ENCODE measurements around the gene MSRB3.

Gene MSRB3

GRCh38 chr12:65324551-65324950 is 46.1 kb downstream of the MSRB3 start:
- no peak overlapping the region for H3K4me3 ChIP-seq (ENCODE audit: low read length)
- no peak overlapping the region for H2AFZ ChIP-seq (ENCODE audit: low read depth, low read length)
- no peak overlapping the region for H3K4me2 ChIP-seq (ENCODE audit: low read length)
- no peaks in the 10 kb centered on the region for H3K79me2 ChIP-seq (ENCODE audit: low read length)
- no peaks in the 10 kb centered on the region for H3K36me3 ChIP-seq (replicated peaks; ENCODE audit: low read depth, low read length)
- H3K9me3 ChIP-seq (ENCODE audit: insufficient read depth, low read length): no peaks in the 10 kb centered on the region
- no peaks in the 10 kb centered on the region for H4K20me1 ChIP-seq (ENCODE audit: insufficient read depth, low read length)
- TF ChIP-seq EZH2phosphoT487 (IDR thresholded peaks at IDR 0.05; ENCODE audit: low read depth) (no peak), CTCF (IDR thresholded peaks at IDR 0.05; ENCODE audit: low read depth, low read length) (no peak)
- no peaks in the 10 kb centered on the region for H3K27me3 ChIP-seq (ENCODE audit: low read depth, low read length)
- no peak overlapping the region for H3K9ac ChIP-seq (ENCODE audit: low read length)
- no peaks in the 10 kb centered on the region for H3K4me1 ChIP-seq (ENCODE audit: low read length)
- H3K27ac ChIP-seq (ENCODE audit: low read length): no peak overlapping the region

- H2AFZ ChIP-seq (ENCODE audit: low read depth, low read length): no peak overlapping the region
- no peak overlapping the region for H3K4me2 ChIP-seq (ENCODE audit: low read length)
- no peak overlapping the region for H3K27ac ChIP-seq (ENCODE audit: low read length)
- no peaks in the 10 kb centered on the region for H3K79me2 ChIP-seq (ENCODE audit: low read length)
- H3K4me1 ChIP-seq (ENCODE audit: low read length): no peaks in the 10 kb centered on the region
- no peaks in the 10 kb centered on the region for H4K20me1 ChIP-seq (ENCODE audit: insufficient read depth, low read length)
- no peaks in the 10 kb centered on the region for H3K36me3 ChIP-seq (replicated peaks; ENCODE audit: low read depth, low read length)
- no peaks in the 10 kb centered on the region for H3K27me3 ChIP-seq (ENCODE audit: low read depth, low read length)
- no peak overlapping the region for H3K9ac ChIP-seq (ENCODE audit: low read length)
- no peak for TF ChIP-seq CTCF (IDR thresholded peaks at IDR 0.05; ENCODE audit: low read depth, low read length)
- TF ChIP-seq EZH2phosphoT487 (IDR thresholded peaks at IDR 0.05; ENCODE audit: low read depth): no peak
- H3K4me3 ChIP-seq (ENCODE audit: low read length): no peak overlapping the region
- no peaks in the 10 kb centered on the region for H3K9me3 ChIP-seq (ENCODE audit: insufficient read depth, low read length)
These were observed 46.7 kb downstream of the MSRB3 start for GRCh38 chr12:65325183-65325582.

GRCh38 chr12:65326616-65327015 is 48.1 kb downstream of the MSRB3 start:
- Histone ChIP-seq H3K4me1 (ENCODE audit: low read length) (no peaks in the 10 kb centered on the region), H3K79me2 (ENCODE audit: low read length) (no peaks in the 10 kb centered on the region), H2AFZ (ENCODE audit: low read depth, low read length) (no peak overlapping the region), H4K20me1 (ENCODE audit: insufficient read depth, low read length) (no peaks in the 10 kb centered on the region), H3K27ac (ENCODE audit: low read length) (no peak overlapping the region), H3K27me3 (ENCODE audit: low read depth, low read length) (no peaks in the 10 kb centered on the region), H3K9ac (ENCODE audit: low read length) (no peak overlapping the region), H3K9me3 (ENCODE audit: insufficient read depth, low read length) (no peaks in the 10 kb centered on the region), H3K4me2 (ENCODE audit: low read length) (no peak overlapping the region), H3K36me3 (replicated peaks; ENCODE audit: low read depth, low read length) (no peaks in the 10 kb centered on the region), H3K4me3 (ENCODE audit: low read length) (no peak overlapping the region)
- TF ChIP-seq CTCF (IDR thresholded peaks at IDR 0.05; ENCODE audit: low read depth, low read length) (no peak), EZH2phosphoT487 (IDR thresholded peaks at IDR 0.05; ENCODE audit: low read depth) (no peak)

- Histone ChIP-seq H3K9ac (ENCODE audit: low read length) (no peak overlapping the region), H3K4me1 (ENCODE audit: low read length) (no peaks in the 10 kb centered on the region), H3K27me3 (ENCODE audit: low read depth, low read length) (no peaks in the 10 kb centered on the region), H3K36me3 (replicated peaks; ENCODE audit: low read depth, low read length) (no peaks in the 10 kb centered on the region), H3K79me2 (ENCODE audit: low read length) (no peaks in the 10 kb centered on the region), H3K4me2 (ENCODE audit: low read length) (no peak overlapping the region), H2AFZ (ENCODE audit: low read depth, low read length) (no peak overlapping the region), H4K20me1 (ENCODE audit: insufficient read depth, low read length) (no peaks in the 10 kb centered on the region), H3K9me3 (ENCODE audit: insufficient read depth, low read length) (no peaks in the 10 kb centered on the region), H3K4me3 (ENCODE audit: low read length) (no peak overlapping the region), H3K27ac (ENCODE audit: low read length) (no peak overlapping the region)
- no peak for TF ChIP-seq EZH2phosphoT487 (IDR thresholded peaks at IDR 0.05; ENCODE audit: low read depth)
- TF ChIP-seq CTCF (IDR thresholded peaks at IDR 0.05; ENCODE audit: low read depth, low read length): no peak
These were observed 49.0 kb downstream of the MSRB3 start for GRCh38 chr12:65327207-65328076.
